K562 (cell line): Measurements from ENCODE around the gene LRP1B. TPM values are rescaled to one million over a fixed set of nuclear protein-coding genes. Genes with fewer than 3 reads are reported as not detected.

Experiments used
- ATAC-seq: fragments of 200-7000 bp; cut with Tn5 transposase; 3 replicates; pipeline ENCODE4 v1.9.1; 2020; ENCODE audit warnings: moderate library complexity
- BruUV-seq: library from RNA; stranded (reverse); fragments of 400-500 nt; replicated peaks from 2 replicates; lab custom pipeline; 2021; lab: Mats Ljungman, UMichigan
- CTCF ChIA-PET: fragments of 300-600 bp; formaldehyde crosslinking; extraction: SDS; loops from one replicate; lab custom pipeline; 2021; ENCODE audit warnings: low intra/inter-chr PET ratio; lab: Yijun Ruan, JAX
- POLR2A ChIA-PET: fragments of 300-600, 350-650 bp; sonication (Branson Sonifier 250); formaldehyde crosslinking; extraction: SDS; loops from one replicate; lab custom pipeline; 2021; ENCODE audit warnings: antibody characterized with exemption, inconsistent platforms; lab: Yijun Ruan, JAX
- DNase-seq, 4 experiments: peaks; one replicate each; pipeline versions ENCODE4 v3.0.0 to v3.0.0-alpha.2; 2011 to 2018; ENCODE audit warnings: low spot score in 3 of 4, mixed read lengths in 3 of 4; ENCODE audit errors: extremely low read depth in 1 of 4
- FAIRE-seq: peaks from 2 replicates; lab custom pipeline; 2011; peaks lifted over from hg19 to GRCh38; lab: Jason Lieb, UNC
- H2AFZ ChIP-seq: 2 replicates; pipeline ENCODE4 v1.6.0; 2011; ENCODE audit warnings: low read depth, low read length, control low read depth, inconsistent platforms
- H3K27ac ChIP-seq: fragments of 200-600 bp; 3 replicates; pipeline ENCODE4 v1.8.0; 2011; ENCODE audit warnings: low read depth, mild to moderate bottlenecking, control low read depth, inconsistent platforms, low read length, moderate library complexity, mixed read lengths; ENCODE audit errors: extremely low read depth
- H3K27me3 ChIP-seq, 2 experiments: fragments of 300-600 bp in 1 of 2; 2 replicates in 1 of 2; 3 replicates in 1 of 2; pipeline versions ENCODE4 v1.6.0 to v1.8.0; 2011; ENCODE audit warnings: inconsistent platforms in 2 of 2, low read length in 2 of 2, mild to moderate bottlenecking in 1 of 2, mixed read lengths in 1 of 2, moderate library complexity in 1 of 2; ENCODE audit not compliant: control insufficient read depth in 2 of 2, insufficient read depth in 2 of 2
- H3K36me3 ChIP-seq: fragments of 300-600 bp; 3 replicates; pipeline ENCODE4 v1.8.0; 2011; ENCODE audit warnings: mild to moderate bottlenecking, low read length, inconsistent platforms; ENCODE audit not compliant: control insufficient read depth, insufficient read depth
- H3K4me1 ChIP-seq, 2 experiments: fragments of 200-600 bp in 1 of 2; replicated peaks in 1 of 2; 2 replicates in 1 of 2; 3 replicates in 1 of 2; pipeline versions ENCODE4 v1.5.1 to v1.8.0; 2011; ENCODE audit warnings: inconsistent platforms in 2 of 2, low read length in 2 of 2, mild to moderate bottlenecking in 1 of 2, mixed read lengths in 1 of 2, moderate library complexity in 1 of 2; ENCODE audit not compliant: control insufficient read depth in 2 of 2, insufficient read depth in 2 of 2
- H3K4me2 ChIP-seq: 2 replicates; pipeline ENCODE4 v1.6.1; 2011; ENCODE audit warnings: low read length, control low read depth, inconsistent platforms, mixed read lengths; ENCODE audit not compliant: insufficient read depth
- H3K4me3 ChIP-seq: fragments of 200-600 bp; sonication (generic), shearing (Covaris generic); 2 replicates; pipeline ENCODE4 v1.5.1; 2016; ENCODE audit warnings: control low read depth, inconsistent platforms
- H3K79me2 ChIP-seq: fragments of 200-600 bp; 3 replicates; pipeline ENCODE4 v1.8.0; 2011; ENCODE audit warnings: low read length, inconsistent platforms; ENCODE audit not compliant: control insufficient read depth, insufficient read depth
- H3K9ac ChIP-seq, 2 experiments: 2 replicates each; pipeline versions ENCODE4 v1.6.0 to v1.6.1; 2011; ENCODE audit warnings: low read depth in 2 of 2, low read length in 2 of 2, control low read depth in 1 of 2, inconsistent platforms in 1 of 2, mild to moderate bottlenecking in 1 of 2, mixed read lengths in 1 of 2; ENCODE audit not compliant: insufficient read depth in 1 of 2
- H3K9me1 ChIP-seq: one replicate; pipeline ENCODE4 v1.6.0; 2011; ENCODE audit warnings: inconsistent platforms, mild to moderate bottlenecking, low read length, moderate library complexity; ENCODE audit not compliant: control insufficient read depth, insufficient read depth
- H3K9me3 ChIP-seq: replicated peaks from 2 replicates; pipeline ENCODE4 v1.5.1; 2011; ENCODE audit warnings: low read depth, low read length, inconsistent platforms; ENCODE audit not compliant: control insufficient read depth, insufficient read depth
- H4K20me1 ChIP-seq: replicated peaks from 2 replicates; pipeline ENCODE4 v1.6.1; 2011; ENCODE audit warnings: low read length, inconsistent platforms, mixed read lengths; ENCODE audit not compliant: control insufficient read depth, insufficient read depth
- E2F5 ChIP-seq: sonication (generic); formaldehyde crosslinking; IDR thresholded peaks from 2 replicates; pipeline ENCODE4 v1.8.0; 2022; ENCODE audit warnings: mild to moderate bottlenecking, missing genetic modification reagents
- ESRRB ChIP-seq: fragments of 250-450 bp; sonication (Bioruptor Pico); IDR thresholded peaks from 2 replicates; pipeline ENCODE4 v1.5.0; 2020; ENCODE audit warnings: mild to moderate bottlenecking, moderate library complexity, borderline replicate concordance
- TFE3 ChIP-seq: fragments of 450-650 bp; formaldehyde crosslinking; IDR thresholded peaks from 2 replicates; pipeline ENCODE4 v1.4.0; 2020; ENCODE audit warnings: mild to moderate bottlenecking, mixed read lengths
- ZBTB49 ChIP-seq: sonication (generic); formaldehyde crosslinking; IDR thresholded peaks from 2 replicates; pipeline ENCODE4 v1.8.0; 2022; ENCODE audit warnings: missing genetic modification reagents, mild to moderate bottlenecking, borderline replicate concordance
- ZNF584 ChIP-seq: fragments of 200-800 bp; sonication (Bioruptor generic); IDR thresholded peaks from 2 replicates; pipeline ENCODE4 v1.6.1; 2016; ENCODE audit warnings: low read depth, mild to moderate bottlenecking, missing genetic modification characterization, missing compliant biosample characterization
- ZNF830 ChIP-seq: fragments of 250-450 bp; sonication (Bioruptor Pico); IDR thresholded peaks from 2 replicates; pipeline ENCODE4 v1.5.0; 2021; ENCODE audit warnings: mild to moderate bottlenecking
- WGBS: fragments of 100-300 bp; shearing (Covaris generic); methylation state at CpG from one replicate; pipeline ENCODE4 v1.1.6; 2016; ENCODE audit warnings: low coverage, mixed read lengths; ENCODE audit not compliant: insufficient coverage; ENCODE audit errors: missing lambda C conversion rate; 5-methylcytosine and 5-hydroxymethylcytosine counted together
- in situ Hi-C: fragments of 300-500 bp; cut with MboI; formaldehyde crosslinking; loops from 4 replicates; pipeline ENCODE4 v1.15.0; 2018; ENCODE audit warnings: inconsistent platforms, mixed read lengths
- intact Hi-C: fragments of 100-400 bp; cut with micrococcal nuclease; formaldehyde crosslinking; loops from 2 replicates; pipeline ENCODE4 v1.14.2; 2022
- polyA plus RNA-seq, 8 experiments: library from polyadenylated mRNA; depleted of rRNA in 4 of 8; stranded (reverse) in 5 of 8; unstranded in 3 of 8; fragments of >200 nt; fragmentation: Nextera tagmentation in 2 of 8; fragmentation: Illumina TruSeq in 1 of 8; extraction: Ambion mirVana in 2 of 8; extraction: Trizol in 1 of 8; gene quantifications; 2 replicates each; pipeline versions ENCODE4 v1.2.1 to v1.2.3, GENCODE V29; 2011 to 2014; ENCODE audit warnings: inconsistent platforms in 1 of 8, missing spikeins in 1 of 8
- total RNA-seq, 7 experiments: library from RNA; depleted of rRNA in 6 of 7; stranded (reverse); fragments of >200 nt in 6 of 7; fragmentation: Illumina TruSeq in 2 of 7; extraction: Trizol in 2 of 7; gene quantifications; 2 replicates each; pipeline versions ENCODE4 v1.2.1 to v1.2.3, GENCODE V29; 2011 to 2021; ENCODE audit warnings: low replicate concordance in 1 of 7

The LRP1B gene
- total and polyA plus RNA-seq, 9 of the 15 experiments (the other 6 are each of a cell fraction or from before 2014, with no cell fraction given) = not detected

GRCh38 chr2:140718999-140719398 is 1411.8 kb downstream of the LRP1B start:
- Histone ChIP-seq H3K9me3 (no peaks in the 10 kb centered on the region), H3K4me1 (no peaks in the 10 kb centered on the region), H3K9ac (no peak overlapping the region), H3K27ac (no peak overlapping the region), H4K20me1 (no peaks in the 10 kb centered on the region), H2AFZ (no peak overlapping the region), H3K27me3 (no peaks in the 10 kb centered on the region), H3K4me2 (no peak overlapping the region), H3K79me2 (no peaks in the 10 kb centered on the region), H3K9me1 (no peaks in the 10 kb centered on the region), H3K4me3 (no peak overlapping the region), H3K36me3 (no peaks in the 10 kb centered on the region)
- in situ Hi-C loops = no loop called here
- WGBS = 0% methylated on average over 1 of the region's 1 CpG
- no TSS peak for BruUV-seq
- CTCF ChIA-PET = no interaction called here
- ATAC-seq (no peak), DNase-seq (no peak), FAIRE-seq (no peak)
- no peak for TF ChIP-seq ZNF830 (CRISPR knock-in tag)
- TF ChIP-seq E2F5 (CRISPR knock-in tag) = no peak
- no peak for TF ChIP-seq ESRRB (CRISPR knock-in tag)
- TF ChIP-seq TFE3 (CRISPR knock-in tag) = no peak
- TF ChIP-seq ZNF584 (CRISPR knock-in tag) = no peak
- TF ChIP-seq ZBTB49 = no peak
- intact Hi-C loops = no loop called here
- POLR2A ChIA-PET = no interaction called here
